Pons (tissue), 1 donor: Measurements from ENCODE around the gene NDST1.
A peak's percentile ranks its signal among the peaks of the same experiment; 100 is the strongest.

Experiments used
- DNase-seq: peaks from one replicate; pipeline ENCODE4 v3.0.0-alpha.2; 2016; ENCODE audit warnings: low spot score

Gene NDST1

DNA sequence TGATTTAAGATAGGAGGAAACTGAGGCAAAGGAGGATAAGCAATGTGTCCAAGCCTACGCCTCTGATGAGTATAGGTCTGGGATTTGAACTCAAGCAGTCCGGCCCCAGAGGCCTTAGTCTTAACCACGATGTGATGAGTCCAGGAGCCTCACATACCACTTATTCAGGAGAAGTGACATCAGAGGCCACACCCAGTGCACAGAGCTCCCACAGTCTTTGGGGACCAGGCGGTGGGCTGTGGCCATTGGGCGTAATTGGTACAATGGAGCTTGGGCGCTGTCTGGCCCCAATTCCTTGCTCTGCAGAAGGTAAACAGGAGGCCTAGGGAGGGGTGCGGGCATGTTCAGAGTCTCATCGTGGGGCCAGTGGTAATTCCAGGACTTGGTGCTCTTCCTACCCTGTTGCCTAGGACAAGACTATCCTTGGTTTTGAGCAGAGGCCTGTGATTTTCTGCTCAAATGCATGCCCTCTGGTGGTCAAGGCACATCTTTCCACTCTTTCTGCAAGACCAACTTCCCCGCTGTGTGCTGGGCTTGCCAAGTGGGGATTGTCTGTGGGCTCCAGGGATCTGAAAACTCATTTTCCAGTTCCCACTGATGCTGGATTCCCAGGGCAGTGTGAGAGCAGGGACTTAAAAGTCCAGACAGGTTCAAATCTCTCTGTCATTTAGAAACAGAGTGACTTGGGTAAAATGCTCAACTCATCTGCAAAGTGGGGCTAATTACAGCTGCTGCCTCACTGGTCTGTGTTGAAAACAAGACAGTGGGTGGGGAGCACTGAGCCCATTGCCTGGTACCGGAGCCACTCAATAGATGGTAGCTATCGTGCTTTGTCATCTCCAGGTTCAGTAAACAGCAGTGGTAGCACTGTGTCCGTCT, 15.8 kb downstream of the NDST1 start:
- peak; percentile 93 for DNase-seq

DNA sequence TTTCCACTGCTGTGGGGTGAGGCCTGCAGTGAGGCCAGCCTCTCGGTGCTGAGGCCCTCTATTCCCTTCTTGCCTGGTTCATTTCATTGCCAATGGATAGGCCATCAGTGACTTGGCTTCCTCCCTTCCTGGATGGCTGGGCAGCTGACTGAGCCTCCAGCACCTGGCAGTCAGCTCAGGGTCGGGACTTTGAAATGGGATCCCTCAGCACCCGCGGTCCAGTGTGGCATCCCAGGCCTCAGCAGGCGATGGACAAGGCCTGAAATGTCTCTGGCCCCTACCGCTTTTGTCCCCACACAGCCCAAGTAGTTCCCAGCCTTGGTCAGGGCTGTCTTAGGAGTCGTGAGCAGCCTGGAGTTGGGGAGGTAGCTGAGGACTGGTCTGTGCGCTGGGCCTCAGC, 17.2 kb downstream of the NDST1 start:
- no peak for DNase-seq

DNA sequence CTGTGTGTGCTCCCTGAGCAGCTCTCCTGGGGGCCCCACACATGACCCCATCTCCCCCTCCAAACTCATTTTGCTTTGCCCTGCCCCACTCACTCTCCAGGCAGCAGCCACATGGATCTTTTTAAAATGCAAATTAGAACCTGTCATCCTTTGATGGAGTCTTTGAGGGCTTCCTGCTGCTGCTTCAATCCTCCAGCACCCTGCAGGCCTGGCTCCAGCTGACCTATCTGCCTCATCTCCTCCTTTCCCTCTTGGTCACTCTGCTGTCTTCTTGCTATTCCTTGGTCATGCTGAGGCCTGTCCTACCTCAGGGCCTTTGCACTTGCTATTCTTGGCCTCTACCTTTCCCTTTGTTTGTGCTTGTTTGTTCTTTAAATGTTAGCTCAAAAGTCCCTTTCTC, 17.9 kb downstream of the NDST1 start:
- no peak for DNase-seq

DNA sequence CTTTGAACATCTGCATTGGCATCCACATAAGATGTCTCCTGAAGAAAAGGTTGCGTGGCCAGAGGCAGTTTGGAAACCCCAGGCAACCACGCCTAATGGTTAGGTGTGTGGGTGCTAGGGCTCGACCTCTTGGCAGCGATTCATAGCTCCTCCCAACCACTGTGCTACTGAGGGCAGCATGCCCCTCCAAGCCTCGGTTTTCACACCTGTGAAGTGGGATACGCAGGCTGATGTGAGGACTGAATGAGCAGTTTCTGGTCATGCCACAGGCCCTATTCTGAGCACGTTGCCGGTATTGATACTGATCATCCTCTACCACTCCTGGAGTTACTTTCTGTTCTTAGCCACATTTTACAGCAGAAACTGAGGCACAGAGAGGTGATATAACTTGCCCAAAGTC, 19.1 kb downstream of the NDST1 start:
- DNase-seq, result no peak

DNA sequence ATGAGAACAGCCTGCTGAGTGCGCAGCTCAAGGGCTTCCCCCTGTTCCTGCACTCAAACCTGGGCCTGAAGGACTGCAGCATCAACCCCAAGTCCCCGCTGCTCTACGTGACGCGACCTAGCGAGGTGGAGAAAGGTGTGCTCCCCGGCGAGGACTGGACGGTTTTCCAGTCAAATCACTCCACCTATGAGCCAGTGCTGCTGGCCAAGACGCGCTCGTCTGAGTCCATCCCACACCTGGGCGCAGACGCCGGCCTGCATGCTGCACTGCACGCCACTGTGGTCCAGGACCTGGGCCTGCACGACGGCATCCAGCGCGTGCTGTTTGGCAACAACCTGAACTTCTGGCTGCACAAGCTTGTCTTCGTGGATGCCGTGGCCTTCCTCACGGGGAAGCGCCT, 19.9 kb downstream of the NDST1 start:
- DNase-seq, result no peak

DNA sequence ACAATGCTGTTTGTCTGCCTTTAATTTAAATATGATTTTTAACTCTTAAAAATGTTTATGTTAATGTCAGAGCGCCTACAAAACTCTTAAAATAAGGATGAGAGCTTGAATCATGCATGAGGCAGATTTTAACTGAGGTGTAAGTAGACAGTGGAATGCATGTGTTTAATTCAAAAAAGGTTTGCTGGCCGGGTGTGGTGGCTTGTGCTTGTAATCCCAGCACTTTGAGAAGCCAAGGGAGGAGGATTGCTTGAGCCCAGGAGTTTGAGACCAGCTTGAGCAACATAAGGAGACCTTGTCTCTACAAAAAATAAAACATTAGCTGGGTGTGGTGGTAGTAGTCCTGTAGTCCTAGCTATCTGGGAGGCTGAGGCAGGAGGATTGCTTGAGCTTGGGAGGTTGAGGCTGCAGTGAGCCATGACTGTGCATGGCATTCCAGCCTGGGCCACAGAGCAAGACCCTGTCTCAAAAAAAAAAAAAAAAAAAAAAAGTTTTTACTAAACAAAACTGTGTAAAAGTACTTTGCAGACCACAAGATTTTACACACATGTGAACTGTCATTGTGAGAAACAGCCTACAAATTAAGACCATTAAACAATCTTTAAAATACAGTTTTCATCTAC, 21.1 kb downstream of the NDST1 start:
- no peak for DNase-seq

DNA sequence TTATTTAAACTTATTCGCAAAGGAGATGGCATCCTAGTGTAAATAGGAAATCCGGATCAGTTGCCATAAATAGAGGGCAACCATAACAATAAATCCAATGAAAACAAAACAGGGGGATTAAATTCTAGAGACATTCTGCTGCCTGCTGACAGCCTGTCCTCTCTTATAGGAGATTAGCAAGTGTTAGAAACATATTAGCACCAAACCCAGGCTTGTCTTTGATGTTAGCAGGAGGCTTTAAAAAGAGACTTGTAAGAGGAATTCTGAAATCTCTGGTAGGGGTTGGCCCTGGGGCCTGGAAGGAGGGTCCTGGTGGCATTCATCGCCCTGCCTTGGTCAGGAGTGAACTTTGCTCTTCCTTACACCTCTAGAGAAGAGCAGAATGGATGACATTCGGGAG, 21.6 kb downstream of the NDST1 start:
- no peak for DNase-seq

DNA sequence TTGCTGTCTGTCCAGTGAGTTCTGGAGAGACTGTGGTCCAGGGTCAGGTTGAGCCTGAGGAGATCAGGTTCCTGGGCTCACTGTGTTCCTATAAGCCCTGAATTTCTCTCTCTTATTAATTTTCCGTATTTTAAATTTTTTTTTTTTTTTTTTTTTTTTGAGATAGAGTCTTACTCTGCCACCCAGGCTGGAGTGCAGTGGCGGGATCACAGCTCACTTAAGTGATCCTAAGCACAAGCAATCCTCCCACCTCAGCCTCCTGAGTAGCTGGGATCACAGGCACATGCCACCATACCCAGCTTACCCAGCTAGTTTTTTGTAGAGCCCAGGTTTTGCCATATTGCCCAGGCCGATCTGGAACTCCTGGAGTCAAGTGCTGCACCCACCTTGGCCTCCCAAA, 22.5 kb downstream of the NDST1 start:
- no peak for DNase-seq

DNA sequence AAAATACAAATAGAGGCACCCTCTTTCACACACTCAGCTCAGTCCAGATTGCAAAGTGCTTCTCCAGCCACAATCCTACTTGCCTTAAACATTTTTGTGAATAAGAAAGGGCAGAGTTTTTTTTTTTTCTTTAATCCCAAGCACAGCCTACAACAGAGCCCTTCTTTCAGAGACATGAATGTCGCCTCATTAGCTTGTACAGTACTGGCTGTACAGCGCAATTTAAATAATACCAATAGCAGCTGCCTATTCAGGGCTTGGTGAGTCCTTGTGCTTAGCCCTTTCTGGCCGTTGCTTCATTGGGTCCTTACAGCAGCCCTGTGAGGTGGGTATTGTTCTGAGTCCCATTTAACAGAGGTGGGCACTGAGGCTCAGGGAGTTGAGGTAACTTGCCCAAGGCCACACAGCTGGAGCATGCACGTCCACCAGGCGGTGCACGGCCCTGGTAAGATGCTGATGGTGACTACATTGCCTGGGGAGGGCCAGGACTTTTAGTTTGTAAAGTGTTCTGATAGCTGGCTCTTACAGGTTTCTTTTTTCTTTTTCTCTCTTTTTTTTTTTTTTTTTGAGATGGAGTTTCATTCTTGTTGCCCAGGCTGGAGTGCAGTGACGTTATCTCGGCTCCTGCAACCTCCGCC, 23.1 kb downstream of the NDST1 start:
- DNase-seq, result peak; percentile 55

DNA sequence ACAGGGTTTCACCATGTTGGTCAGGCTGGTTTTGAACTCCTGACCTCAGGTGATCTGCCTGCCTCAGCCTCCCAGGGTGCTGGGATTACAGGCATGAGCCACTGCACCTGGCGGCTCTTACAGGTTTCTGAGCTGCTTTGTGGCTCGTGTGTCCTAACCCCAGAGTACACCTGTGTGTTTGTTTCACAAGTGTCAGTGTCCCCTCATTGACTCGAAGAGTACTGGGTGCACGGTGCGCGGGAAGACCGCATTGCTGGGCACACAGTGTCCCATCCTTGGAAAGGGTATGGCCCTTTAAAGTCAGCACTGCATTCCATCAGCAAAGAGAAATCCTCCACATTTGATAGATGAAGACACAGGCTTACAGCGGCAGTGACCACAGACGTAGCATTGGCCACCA, 23.8 kb downstream of the NDST1 start:
- no peak for DNase-seq

DNA sequence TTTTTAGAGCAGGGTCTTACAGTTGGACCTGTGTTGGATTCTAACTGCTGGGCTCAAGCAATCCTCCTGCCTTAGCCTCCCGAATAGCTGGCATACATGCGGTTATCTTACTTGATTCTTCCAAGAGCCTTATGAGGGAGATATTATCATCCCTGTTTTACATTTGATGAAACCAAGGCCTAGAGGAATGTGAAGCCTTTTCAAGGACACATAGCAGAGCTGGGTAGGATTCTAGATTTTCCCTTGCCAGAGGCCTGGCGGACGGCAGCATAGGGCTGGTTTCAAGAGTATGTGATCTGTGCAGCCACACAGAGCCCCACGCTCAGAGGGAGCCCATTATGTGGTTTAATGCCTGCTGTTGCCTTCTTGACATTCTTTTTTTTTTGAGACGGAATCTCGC, 24.2 kb downstream of the NDST1 start:
- no peak for DNase-seq

DNA sequence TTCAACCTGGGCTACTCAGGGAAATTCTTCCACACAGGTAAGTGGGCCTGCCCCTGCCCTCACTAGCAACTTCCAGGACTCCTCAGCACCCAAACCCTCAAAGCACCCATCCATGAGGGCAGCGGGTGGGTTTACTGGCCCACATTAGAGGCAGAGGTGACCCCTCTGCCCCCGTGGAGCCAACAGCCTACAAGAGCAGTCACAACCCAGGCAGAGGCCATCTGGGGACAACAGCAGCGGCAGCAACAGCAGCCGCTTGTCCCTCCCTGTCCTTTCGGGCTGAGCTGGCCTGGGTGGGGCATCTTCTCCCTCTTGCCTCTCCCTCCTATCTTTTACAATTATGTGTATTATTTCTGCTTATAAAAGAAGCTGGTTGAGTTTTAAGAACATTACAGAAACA, 25.1 kb downstream of the NDST1 start:
- DNase-seq, result no peak

DNA sequence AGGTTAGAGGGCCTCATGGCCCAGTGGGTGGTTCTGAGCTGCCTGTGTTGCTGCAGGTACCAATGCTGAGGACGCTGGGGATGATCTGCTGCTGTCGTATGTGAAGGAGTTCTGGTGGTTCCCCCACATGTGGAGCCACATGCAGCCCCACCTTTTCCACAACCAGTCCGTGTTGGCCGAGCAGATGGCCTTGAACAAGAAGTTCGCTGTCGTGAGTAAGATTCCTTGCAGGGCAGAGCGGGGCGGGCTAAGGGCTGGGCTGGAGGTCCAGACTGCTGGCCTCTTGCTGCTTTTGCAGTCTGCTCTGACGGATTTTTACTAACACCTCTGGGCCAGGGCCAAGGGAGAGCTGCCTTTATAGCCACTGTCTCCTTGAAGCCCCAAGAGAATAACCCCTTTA, 26.9 kb downstream of the NDST1 start:
- DNase-seq, result no peak

DNA sequence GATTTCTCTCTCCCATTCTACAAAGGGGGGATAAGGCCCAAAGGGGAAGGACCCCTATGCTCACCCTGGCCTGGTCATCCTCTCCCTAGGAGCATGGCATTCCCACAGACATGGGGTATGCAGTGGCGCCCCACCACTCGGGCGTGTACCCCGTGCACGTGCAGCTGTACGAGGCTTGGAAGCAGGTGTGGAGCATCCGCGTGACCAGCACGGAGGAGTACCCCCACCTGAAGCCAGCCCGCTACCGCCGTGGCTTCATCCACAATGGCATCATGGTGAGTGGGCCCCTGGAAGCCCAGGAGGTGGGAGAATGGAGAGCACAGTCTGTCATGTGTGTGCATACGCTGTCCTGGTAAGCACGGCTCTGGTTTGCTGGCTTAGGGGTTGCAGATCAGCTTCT, 27.7 kb downstream of the NDST1 start:
- no peak for DNase-seq

DNA sequence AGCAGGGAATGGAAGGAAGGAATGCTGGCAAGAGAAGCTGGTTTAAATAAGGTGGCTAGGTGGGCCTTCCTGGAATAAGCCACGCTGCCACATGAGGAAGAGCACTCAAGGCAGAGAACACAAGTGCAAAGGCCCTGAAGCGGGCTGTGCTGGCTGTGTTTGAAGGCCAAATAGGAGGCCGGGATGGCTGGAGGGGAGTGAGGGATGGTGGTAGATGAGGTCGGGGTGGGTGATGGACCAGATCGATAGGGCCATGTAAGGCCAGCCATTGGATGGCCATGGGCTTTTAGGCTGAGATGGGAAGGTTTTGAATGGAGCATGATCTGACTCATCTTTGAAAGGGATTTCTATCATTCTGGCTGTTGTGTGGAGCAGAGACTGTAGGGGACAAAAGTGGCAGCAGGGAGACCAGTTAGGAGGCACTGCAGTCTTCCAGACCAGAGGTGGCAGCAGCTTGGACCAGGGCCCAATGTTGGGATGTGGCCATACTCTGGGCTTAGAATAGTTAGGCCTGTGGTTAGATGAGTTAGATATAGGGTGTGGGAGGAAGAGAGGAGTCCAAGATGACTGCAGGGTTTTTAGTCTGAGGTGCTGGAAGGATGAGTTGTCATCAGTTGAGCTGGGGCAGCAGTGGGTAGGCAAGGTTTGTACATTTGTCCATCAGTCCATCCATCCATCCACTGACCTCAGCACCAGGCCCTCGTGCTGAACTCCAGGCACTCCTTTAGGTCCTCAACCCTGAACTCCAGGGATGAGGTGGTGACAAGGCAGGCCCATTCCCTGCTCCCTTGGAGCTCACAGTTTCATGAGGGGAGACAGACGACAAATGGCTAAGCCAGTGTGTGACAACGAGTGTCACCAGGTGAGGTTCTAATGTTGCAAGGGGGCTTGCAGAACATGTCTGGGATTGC, 30.3 kb downstream of the NDST1 start:
- no peak for DNase-seq

DNA sequence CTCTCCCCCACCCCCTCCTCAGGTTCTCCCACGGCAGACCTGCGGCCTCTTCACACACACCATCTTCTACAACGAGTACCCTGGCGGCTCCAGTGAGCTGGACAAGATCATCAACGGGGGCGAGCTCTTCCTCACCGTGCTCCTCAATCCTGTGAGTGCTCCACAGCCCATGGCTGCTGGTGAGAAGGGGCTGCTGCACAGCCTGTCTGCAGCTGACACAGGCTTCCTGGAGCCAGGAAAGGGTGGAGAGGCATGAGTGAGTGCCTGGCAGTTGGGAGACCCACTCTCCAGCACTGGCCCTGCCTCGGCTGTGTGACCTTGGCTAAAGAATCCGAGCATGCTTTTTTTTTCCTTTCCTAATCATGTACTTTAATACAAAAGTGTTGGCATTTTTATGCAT, 31.3 kb downstream of the NDST1 start:
- DNase-seq, result no peak

DNA sequence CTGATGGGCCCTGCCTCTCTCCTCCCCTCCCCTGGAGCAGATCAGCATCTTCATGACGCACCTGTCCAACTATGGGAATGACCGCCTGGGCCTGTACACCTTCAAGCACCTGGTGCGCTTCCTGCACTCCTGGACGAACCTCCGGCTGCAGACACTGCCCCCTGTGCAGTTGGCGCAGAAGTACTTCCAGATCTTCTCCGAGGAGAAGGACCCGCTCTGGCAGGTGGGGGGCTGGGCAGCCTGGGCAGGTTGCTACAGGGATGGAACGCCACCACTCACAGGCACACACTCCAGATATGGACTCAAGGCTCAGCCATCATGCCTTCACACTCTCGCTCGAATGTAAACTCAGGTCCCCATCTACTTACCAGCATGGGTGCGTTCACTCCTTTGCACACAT, 32.1 kb downstream of the NDST1 start:
- no peak for DNase-seq

DNA sequence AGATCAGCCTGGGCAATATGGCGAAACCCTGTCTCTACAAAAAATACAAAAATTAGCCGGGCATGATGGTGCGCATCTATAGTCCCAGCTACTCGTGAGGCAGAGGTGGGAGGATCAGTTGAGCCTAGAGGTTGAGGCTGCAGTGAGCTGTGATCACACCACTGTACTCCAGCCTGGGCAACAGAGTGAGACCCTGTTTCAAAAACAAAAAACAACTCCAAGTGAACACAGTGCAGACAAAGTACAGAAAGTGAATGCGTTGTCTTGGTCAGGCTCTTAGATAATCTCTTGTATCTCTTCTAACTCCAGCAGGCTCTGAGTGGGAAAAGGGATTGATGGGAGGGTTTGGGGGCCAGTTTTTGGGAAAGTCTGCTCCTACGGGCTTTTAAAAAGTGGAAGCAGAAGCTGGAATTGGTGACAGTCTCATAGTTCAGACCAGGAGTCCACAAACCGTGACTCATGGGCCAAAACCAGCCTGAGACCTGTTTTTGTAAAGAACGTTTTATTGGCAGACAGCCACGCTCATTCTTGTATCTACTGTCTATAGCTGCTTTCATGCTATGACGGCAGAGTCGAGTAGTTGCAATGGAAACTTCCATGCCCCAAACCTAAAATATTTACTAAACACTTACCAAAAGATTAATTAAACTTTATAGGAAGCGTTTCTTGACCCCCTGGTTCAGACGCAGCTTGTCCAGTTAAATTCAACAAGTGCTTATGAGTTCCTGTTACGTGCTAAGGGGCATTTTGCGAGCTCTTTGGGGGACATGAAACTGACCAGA, 32.9 kb downstream of the NDST1 start:
- DNase-seq, result peak; percentile 69

DNA sequence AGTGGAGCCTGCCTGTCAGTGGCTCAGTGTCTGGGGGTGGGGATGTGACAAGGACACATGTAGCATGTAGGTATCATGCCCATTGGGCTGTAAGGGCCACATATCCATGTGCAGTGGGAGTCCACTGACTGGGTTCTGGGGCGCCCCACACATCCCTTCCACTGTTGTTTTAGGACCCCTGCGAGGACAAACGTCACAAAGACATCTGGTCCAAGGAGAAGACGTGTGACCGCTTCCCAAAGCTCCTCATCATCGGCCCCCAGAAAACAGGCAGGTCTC, 33.4 kb downstream of the NDST1 start:
- DNase-seq, result no peak

DNA sequence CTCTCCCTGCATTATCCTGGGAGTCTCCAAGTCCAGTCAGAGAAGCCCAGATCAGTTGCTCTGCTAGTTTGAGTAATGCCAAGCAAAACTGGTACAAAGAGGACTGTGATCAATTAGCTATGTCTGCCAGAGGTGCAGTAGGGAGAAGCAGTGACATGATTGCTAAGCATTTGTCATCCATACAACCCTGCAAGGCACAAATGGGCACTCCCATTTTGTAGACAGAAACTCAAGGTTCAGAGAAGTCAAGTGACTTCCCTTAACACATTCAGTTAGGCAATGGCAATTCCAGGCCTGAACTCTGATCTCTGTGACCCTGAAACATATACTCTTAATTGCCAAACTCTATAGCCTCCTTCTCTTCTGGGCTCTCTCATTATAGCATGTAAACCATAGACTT, 34.0 kb downstream of the NDST1 start:
- no peak for DNase-seq

DNA sequence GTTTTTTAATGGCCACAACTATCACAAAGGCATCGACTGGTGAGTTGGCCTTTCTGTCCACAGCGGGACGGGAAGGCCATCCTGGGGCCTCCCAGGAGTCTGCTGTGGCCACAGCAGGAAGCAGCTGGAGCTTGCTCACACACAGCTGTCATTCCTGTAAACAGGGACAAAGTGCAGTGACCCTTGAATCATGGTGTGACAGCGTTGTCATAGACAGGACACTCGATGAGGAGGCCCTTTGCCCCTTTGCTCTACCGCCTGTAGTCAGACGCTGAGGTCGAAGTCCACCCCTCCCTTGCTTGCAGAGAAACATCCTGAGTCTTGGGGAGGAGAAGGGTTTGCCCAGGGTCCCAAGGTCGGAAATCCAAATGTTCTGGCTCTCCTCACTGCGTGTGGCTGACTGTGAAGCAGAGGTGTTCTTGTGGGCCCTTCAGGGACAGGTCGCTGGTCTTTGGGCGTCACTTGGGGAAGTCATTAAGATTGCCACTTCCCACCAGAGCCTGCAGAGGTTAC, 35.1 kb downstream of the NDST1 start:
- DNase-seq, result no peak
